ENCODE results near the gene TUBA4B. TPM values are rescaled to one million over a fixed set of nuclear protein-coding genes. Genes with fewer than 3 reads are reported as not detected.
A peak's percentile ranks its signal among the peaks of the same experiment; 100 is the strongest.
"Not testable (repeated sequence)": the region's sequence is repeated elsewhere in the genome, so short reads cannot be mapped to it uniquely, and the experiment has no call there.

The TUBA4B gene
- total RNA-seq, 1 donor from 2014 or later = 3.5 TPM

DNA sequence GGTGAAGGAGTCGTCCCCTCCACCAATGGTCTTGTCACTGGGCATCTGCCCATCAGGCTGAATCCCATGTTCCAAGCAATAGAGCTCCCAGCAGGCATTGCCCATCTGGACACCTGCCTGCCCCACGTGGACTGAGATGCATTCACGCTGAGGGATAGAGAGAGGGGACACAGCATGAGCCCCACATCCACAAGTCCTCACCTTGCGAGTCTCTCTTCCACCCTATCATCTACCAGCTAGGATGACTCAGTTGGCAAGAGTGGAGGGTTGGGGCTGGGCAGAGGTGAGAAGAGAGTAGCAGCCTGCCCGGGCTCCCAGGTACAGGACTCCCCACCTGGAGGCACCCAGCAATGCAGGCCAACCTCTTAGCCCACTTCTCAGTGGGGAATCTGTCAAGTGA lies 959 bp upstream of the TUBA4B start:
- intact Hi-C loops (cut with DNase I) = no loop called here
- Histone ChIP-seq H3K4me3 (peak overlapping the region; percentile 72), H3K9me3 (no peaks in the 10 kb centered on the region), H3K4me1 (peaks cover 62% of the 10 kb centered on the region), H3K27me3 (ENCODE audit: low read depth) (no peaks in the 10 kb centered on the region), H3K27ac (peak overlapping the region; percentile 85), H3K36me3 (peaks cover 23% of the 10 kb centered on the region)
- TF ChIP-seq, protein P1, sequence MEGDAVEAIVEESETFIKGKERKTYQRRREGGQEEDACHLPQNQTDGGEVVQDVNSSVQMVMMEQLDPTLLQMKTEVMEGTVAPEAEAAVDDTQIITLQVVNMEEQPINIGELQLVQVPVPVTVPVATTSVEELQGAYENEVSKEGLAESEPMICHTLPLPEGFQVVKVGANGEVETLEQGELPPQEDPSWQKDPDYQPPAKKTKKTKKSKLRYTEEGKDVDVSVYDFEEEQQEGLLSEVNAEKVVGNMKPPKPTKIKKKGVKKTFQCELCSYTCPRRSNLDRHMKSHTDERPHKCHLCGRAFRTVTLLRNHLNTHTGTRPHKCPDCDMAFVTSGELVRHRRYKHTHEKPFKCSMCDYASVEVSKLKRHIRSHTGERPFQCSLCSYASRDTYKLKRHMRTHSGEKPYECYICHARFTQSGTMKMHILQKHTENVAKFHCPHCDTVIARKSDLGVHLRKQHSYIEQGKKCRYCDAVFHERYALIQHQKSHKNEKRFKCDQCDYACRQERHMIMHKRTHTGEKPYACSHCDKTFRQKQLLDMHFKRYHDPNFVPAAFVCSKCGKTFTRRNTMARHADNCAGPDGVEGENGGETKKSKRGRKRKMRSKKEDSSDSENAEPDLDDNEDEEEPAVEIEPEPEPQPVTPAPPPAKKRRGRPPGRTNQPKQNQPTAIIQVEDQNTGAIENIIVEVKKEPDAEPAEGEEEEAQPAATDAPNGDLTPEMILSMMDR (IDR thresholded peaks at IDR 0.05) = no peak
- DNase-seq (no peak), ATAC-seq (no peak)

DNA sequence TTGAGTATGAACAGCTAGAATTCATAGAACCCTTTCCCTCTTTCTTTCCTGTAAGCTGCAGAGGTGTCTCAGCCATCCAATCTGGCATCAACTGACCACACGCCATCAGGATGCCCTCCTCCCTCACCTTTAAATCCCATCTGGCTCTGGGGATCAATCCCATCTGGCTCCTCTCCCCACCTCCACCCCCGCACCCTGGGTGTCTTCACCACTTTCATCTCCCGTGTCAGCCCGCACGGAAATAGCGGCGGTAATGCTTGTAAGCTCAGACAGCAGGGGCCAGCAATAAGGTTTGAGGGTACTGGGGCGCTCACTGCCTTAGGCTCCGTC lies 508 bp upstream of the TUBA4B start:
- peak overlapping the region; percentile 85 for H3K27ac ChIP-seq
- no peak for DNase-seq
- H3K4me1 ChIP-seq = peaks cover 58% of the 10 kb centered on the region
- H3K27me3 ChIP-seq (ENCODE audit: low read depth) = no peaks in the 10 kb centered on the region
- no peak for ATAC-seq
- intact Hi-C loops (cut with DNase I) = no loop called here
- no peaks in the 10 kb centered on the region for H3K9me3 ChIP-seq
- H3K4me3 ChIP-seq = peak overlapping the region; percentile 72
- H3K36me3 ChIP-seq = peaks cover 19% of the 10 kb centered on the region
- TF ChIP-seq, protein P1 (IDR thresholded peaks at IDR 0.05) = no peak

GRCh38 chr2:219253753-219254589 lies 928 bp downstream of the TUBA4B start, which contains the start of gene TUBA4A:
TSS of gene TUBA4A (minus strand) at chr2:219253918. CDS start at chr2:219253858, 60 bp downstream.
- Histone ChIP-seq H3K4me3 (peak within 1 kb of the TSS; percentile 72), H3K4me1 (peaks cover 45% of the 10 kb centered on the region), H3K27ac (peak within 1 kb of the TSS; percentile 85), H3K9me3 (no peaks in the 10 kb centered on the region), H3K36me3 (peaks cover 9% of the 10 kb centered on the region), H3K27me3 (ENCODE audit: low read depth) (no peaks in the 10 kb centered on the region)
- ATAC-seq (peak; percentile 94), DNase-seq (peak; percentile 93)
- TF ChIP-seq, protein P1 (IDR thresholded peaks at IDR 0.05) = peak; percentile 14
- intact Hi-C loops (cut with DNase I) = no loop called here

GRCh38 chr2:219254590-219255201 lies 1.7 kb downstream of the TUBA4B start:
- peak overlapping the region; percentile 85 for H3K27ac ChIP-seq
- TF ChIP-seq, protein P1 (IDR thresholded peaks at IDR 0.05) = no peak
- intact Hi-C loops (cut with DNase I) = no loop called here
- peak overlapping the region; percentile 72 for H3K4me3 ChIP-seq
- peak; percentile 5 to 21 for ATAC-seq
- DNase-seq = no peak
- peaks cover 9% of the 10 kb centered on the region for H3K36me3 ChIP-seq
- H3K9me3 ChIP-seq = no peaks in the 10 kb centered on the region
- H3K4me1 ChIP-seq = peaks cover 38% of the 10 kb centered on the region
- H3K27me3 ChIP-seq (ENCODE audit: low read depth) = no peaks in the 10 kb centered on the region

- H3K9me3 ChIP-seq; H3K27ac ChIP-seq; H3K36me3 ChIP-seq; H3K27me3 ChIP-seq (ENCODE audit: low read depth); ATAC-seq; DNase-seq; intact Hi-C loops (cut with DNase I); H3K4me3 ChIP-seq: not testable (repeated sequence)
- H3K4me1 ChIP-seq = peaks cover 13% of the 10 kb centered on the region
Measured at GRCh38 chr2:219258942-219259341, 5.9 kb downstream of the TUBA4B start.
